ENCODE data around the gene NFASC.

NFASC gene

DNA sequence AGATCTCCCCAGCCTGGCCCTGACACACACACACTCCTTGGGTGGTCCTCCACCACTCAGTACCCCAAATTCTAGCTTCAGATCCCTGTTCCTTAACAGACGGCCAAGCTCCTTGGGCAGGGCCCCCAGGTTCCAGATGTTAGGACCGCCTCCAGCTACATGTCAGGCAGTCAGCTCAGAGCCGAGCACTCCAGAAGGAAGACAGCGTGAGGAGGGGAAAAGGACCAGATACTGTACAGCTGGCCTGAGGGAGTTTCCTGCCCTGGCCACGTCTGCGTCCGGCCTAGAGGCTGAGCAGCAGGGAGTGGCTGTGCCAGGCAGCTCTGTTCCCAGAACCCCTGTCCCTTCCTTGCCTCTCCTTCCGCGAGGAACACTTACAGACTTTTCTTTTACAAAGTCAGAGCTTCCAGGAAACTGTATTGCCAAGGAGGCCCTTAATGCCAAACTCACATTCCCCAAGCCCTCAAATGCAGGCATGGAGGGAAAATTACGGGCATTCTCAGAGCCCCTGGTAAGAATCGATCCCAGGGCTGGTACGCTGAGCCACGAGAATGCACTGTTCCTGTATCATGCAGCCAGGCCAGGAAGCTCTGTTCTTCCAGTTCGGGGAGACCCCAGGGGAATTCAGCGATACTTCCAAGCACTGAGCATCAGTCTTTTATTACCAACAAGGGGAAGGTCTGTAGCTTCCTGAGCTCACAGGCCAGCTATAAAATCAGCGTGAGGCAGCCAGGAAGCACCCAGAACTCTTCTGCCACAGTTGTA lies 127.1 kb downstream of the NFASC start:
- Histone ChIP-seq H3K27me3 (ENCODE audit: control insufficient read depth, low read length) (peaks cover 8% of the 10 kb centered on the region; the same call in 1 of the 2 replicates), H3K36me3 (ENCODE audit: control insufficient read depth, low read length) (no peaks in the 10 kb centered on the region), H3K4me2 (ENCODE audit: low read length) (no peak overlapping the region), H3K4me3 (ENCODE audit: low read length) (no peak overlapping the region), H3K9me3 (ENCODE audit: control insufficient read depth, insufficient read depth, low read length) (no peaks in the 10 kb centered on the region), H3K27ac (ENCODE audit: low read depth, low read length) (no peak overlapping the region), H3K79me2 (ENCODE audit: control insufficient read depth, low read length) (no peaks in the 10 kb centered on the region), H3K4me1 (ENCODE audit: control insufficient read depth, low read length) (peaks cover under 1% of the 10 kb centered on the region), H4K20me1 (ENCODE audit: control insufficient read depth, insufficient read depth, low read depth, low read length) (no peaks in the 10 kb centered on the region), H3K9me2 (replicated peaks; ENCODE audit: control insufficient read depth, low read length) (no peaks in the 10 kb centered on the region), H3F3A (ENCODE audit: control insufficient read depth, insufficient read depth) (no peaks in the 10 kb centered on the region)
- TF ChIP-seq, protein P1, sequence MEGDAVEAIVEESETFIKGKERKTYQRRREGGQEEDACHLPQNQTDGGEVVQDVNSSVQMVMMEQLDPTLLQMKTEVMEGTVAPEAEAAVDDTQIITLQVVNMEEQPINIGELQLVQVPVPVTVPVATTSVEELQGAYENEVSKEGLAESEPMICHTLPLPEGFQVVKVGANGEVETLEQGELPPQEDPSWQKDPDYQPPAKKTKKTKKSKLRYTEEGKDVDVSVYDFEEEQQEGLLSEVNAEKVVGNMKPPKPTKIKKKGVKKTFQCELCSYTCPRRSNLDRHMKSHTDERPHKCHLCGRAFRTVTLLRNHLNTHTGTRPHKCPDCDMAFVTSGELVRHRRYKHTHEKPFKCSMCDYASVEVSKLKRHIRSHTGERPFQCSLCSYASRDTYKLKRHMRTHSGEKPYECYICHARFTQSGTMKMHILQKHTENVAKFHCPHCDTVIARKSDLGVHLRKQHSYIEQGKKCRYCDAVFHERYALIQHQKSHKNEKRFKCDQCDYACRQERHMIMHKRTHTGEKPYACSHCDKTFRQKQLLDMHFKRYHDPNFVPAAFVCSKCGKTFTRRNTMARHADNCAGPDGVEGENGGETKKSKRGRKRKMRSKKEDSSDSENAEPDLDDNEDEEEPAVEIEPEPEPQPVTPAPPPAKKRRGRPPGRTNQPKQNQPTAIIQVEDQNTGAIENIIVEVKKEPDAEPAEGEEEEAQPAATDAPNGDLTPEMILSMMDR (IDR thresholded peaks at IDR 0.05; ENCODE audit: low read depth, low read length, poor library complexity, severe bottlenecking) = no peak
- no peak for TF ChIP-seq EZH2phosphoT487 (IDR thresholded peaks at IDR 0.05; ENCODE audit: borderline replicate concordance, low read length)

DNA sequence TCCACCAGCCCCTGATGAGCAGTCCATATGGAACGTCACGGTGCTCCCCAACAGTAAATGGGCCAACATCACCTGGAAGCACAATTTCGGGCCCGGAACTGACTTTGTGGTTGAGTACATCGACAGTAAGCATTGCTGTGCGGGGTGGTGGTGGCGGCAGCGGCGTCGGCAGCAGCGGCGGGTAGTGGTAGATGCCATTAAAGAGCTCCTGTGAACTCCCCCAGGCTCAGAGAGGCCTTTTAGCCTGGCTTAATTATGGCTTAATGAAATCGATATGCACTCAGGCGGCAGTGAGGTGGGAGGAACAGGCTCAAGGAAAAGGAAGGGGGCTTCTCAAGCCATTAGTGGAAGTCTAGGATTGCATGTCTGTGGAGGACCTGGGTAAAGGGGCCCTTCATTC lies 130.5 kb downstream of the NFASC start:
- H3K27me3 ChIP-seq (ENCODE audit: control insufficient read depth, low read length) = peaks cover 30% of the 10 kb centered on the region
- H3K4me2 ChIP-seq (ENCODE audit: low read length) = no peak overlapping the region
- no peaks in the 10 kb centered on the region for H3K36me3 ChIP-seq (ENCODE audit: control insufficient read depth, low read length)
- H3K79me2 ChIP-seq (ENCODE audit: control insufficient read depth, low read length) = no peaks in the 10 kb centered on the region
- H3K4me1 ChIP-seq (ENCODE audit: control insufficient read depth, low read length) = no peaks in the 10 kb centered on the region
- no peaks in the 10 kb centered on the region for H3K9me2 ChIP-seq (replicated peaks; ENCODE audit: control insufficient read depth, low read length)
- no peaks in the 10 kb centered on the region for H4K20me1 ChIP-seq (ENCODE audit: control insufficient read depth, insufficient read depth, low read depth, low read length)
- no peak for TF ChIP-seq EZH2phosphoT487 (IDR thresholded peaks at IDR 0.05; ENCODE audit: borderline replicate concordance, low read length)
- TF ChIP-seq, protein P1 (IDR thresholded peaks at IDR 0.05; ENCODE audit: low read depth, low read length, poor library complexity, severe bottlenecking) = no peak
- no peaks in the 10 kb centered on the region for H3F3A ChIP-seq (ENCODE audit: control insufficient read depth, insufficient read depth)
- H3K4me3 ChIP-seq (ENCODE audit: low read length) = no peak overlapping the region
- no peak overlapping the region for H3K27ac ChIP-seq (ENCODE audit: low read depth, low read length)
- H3K9me3 ChIP-seq (ENCODE audit: control insufficient read depth, insufficient read depth, low read length) = no peaks in the 10 kb centered on the region

DNA sequence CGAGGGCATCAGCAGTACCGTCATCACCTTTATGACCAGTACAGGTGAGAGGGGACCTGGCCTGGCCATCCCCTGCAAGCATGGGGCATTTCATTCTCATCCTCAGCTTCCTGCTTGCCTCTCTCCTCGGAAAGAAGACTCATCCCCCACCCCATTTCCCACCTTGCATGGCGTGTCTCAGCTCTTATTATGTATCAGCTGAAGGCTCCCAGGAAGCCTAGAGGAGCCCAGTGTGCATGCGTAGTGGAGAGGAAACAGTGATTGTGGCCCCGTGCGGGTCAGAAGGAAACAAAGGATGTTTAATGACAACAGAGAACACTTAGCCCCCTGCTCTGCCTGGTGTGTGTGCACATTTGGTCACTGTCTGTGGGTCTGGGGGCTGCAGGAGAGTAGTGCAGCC lies 132.0 kb downstream of the NFASC start:
- Histone ChIP-seq H3K27me3 (ENCODE audit: control insufficient read depth, low read length) (peaks cover 30% of the 10 kb centered on the region), H3K79me2 (ENCODE audit: control insufficient read depth, low read length) (no peaks in the 10 kb centered on the region), H3K4me1 (ENCODE audit: control insufficient read depth, low read length) (no peaks in the 10 kb centered on the region), H3K4me3 (ENCODE audit: low read length) (no peak overlapping the region), H3K4me2 (ENCODE audit: low read length) (no peak overlapping the region), H3K27ac (ENCODE audit: low read depth, low read length) (no peak overlapping the region), H3K9me2 (replicated peaks; ENCODE audit: control insufficient read depth, low read length) (no peaks in the 10 kb centered on the region), H3K9me3 (ENCODE audit: control insufficient read depth, insufficient read depth, low read length) (no peaks in the 10 kb centered on the region), H3F3A (ENCODE audit: control insufficient read depth, insufficient read depth) (no peaks in the 10 kb centered on the region), H4K20me1 (ENCODE audit: control insufficient read depth, insufficient read depth, low read depth, low read length) (no peaks in the 10 kb centered on the region), H3K36me3 (ENCODE audit: control insufficient read depth, low read length) (no peaks in the 10 kb centered on the region)
- TF ChIP-seq EZH2phosphoT487 (IDR thresholded peaks at IDR 0.05; ENCODE audit: borderline replicate concordance, low read length) = no peak
- TF ChIP-seq, protein P1 (IDR thresholded peaks at IDR 0.05; ENCODE audit: low read depth, low read length, poor library complexity, severe bottlenecking) = no peak
